ENCODE results near the gene ZNF638.
A peak's percentile ranks its signal among the peaks of the same experiment; 100 is the strongest.
"Not testable (repeated sequence)": the region's sequence is repeated elsewhere in the genome, so short reads cannot be mapped to it uniquely, and the experiment has no call there.

Gene ZNF638

GRCh38 chr2:71331581-71332434 lies at the start of gene ZNF638:
Gene ZNF638 (plus strand): TSS chr2:71331782. CDS start chr2:71348955, 17,173 bp downstream.
- DNase-seq, result peak; percentile 88

DNA sequence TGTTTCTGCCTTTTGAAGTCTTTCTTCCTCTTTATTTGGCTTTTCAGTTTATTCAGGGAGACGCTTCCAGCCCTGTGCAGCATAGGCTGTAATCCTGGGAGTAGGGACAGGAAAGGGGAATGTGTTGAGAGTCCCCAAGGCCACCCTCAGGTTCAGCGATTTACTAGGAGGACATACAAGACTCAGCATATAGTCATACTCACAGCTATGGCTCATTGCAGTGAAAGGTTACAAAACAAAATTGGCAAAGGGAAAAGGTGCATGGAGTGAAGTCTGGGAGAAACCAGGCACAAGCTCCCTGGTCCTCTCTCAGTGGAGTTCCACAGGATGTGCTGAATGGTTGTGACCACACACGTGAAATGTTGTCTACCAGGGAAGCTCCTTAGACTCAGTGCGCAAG lies 49.6 kb upstream of the ZNF638 start:
- no peak for DNase-seq

DNA sequence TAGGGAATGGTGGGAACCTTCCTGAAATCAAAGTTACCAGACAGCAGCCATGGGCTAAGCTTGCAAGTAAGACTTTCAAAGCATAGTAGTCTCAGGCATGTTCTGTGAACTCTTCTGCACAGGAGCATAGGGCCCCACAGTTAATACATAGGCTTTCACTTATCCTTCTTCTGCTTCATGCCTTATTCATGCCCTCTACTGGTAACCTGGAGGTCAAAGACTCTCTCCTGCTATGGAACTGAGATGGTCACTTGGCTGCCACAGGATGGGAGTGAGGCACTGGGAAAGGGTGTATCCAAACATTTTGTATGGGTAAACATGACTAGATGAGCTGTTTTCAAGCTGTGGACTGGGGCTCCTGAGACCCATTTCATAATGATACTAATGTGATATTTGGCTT lies 49.1 kb upstream of the ZNF638 start:
- peak; percentile 23 for DNase-seq

- DNase-seq, result no peak
Observed at GRCh38 chr2:71283131-71283530, 48.5 kb upstream of the ZNF638 start.

DNA sequence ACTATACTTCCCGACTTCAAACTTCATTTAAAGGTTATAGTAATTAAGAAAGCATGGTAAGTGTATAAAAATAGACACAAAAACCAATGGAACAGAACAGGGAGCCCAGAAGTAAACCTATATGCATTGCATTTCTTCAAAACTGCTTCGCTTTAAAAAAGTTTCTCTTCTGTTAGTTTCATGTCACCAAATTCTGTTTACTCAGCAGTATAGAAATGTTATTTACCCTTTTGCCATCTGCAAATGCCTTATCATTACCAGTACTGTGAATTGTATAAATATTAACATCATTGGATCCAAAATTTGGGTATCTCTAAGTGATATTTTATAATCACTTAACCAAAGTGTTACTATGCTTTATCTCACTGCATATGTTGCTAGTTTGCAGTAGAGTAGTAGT lies 45.9 kb upstream of the ZNF638 start:
- DNase-seq, result no peak

DNA sequence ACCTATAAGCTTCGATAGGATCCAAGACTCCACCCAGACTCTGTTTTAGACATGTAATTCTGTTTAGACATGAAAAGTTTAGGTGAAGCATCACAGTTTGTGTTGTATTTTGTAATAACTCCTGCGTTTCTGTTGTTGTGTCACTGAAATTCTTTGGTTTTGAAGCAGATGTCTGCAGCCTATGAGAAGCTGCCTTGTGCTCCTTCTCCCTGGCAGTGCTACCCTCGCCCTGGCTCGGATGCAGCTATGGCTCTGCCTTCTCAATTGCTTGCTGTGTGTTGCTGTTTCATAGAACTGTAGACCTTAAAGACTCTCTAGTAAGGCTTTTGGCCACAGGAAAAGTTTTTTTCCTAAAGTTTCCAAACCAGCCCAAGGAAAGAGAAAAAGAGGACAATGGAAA lies 40.2 kb upstream of the ZNF638 start:
- no peak for DNase-seq

DNA sequence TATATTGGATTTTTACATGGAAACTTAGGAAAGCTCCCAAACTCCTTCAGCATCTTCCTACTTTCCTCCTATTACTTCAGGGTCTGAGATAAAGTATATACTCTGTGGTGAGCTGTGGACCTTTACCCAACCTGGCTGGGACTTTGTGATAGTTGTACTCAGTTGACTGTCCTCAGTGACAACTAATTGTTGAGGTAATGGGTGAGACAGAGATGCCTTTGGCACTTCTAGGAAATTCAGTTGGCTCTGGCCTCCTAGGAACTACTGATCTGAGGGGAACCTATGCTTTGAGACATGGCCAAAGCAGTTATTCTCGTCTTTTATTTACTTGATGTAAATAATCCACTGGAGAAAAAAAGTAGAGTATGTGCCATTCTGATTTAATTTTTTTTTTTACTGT lies 39.4 kb upstream of the ZNF638 start:
- DNase-seq, result no peak

- DNase-seq, result no peak
Observed at GRCh38 chr2:71298914-71299313, 32.7 kb upstream of the ZNF638 start.

DNA sequence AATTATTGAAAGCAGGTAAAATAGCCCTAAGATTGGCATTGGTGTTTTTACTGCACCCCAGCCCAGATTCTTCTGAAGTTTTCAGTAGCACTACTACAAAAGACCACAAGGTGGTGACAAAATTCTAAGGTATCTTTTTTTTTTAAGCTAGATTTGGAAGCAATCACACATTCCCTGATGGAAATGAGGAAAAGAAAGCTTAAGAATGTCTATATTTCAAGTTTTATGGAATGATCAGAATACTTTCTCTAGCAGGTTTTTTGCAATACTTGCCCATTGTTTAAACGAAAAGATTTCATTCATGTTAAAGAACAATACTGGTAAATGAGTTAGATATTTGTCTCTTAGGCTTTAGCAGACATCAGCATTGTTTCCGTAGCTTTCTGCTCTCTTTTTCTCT lies 32.1 kb upstream of the ZNF638 start:
- DNase-seq, result peak; percentile 10

DNA sequence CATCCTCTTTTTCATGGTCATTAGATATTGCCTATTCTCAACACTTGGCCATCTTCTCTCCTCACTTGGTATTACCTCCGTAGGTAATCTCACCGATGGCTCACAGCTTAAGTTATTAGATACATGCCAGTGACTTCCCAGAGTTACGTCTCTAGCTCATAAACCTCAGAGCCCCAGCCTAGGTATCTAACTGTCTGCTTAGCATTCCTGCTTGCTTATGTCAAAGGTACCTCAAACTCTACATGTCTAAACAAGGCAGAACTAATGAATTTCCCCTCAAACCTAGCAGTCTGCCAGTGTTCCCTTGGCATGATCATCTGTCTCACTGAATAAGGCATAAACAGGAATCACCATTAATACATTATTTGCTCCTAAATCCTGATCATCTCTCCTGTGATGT lies 27.7 kb upstream of the ZNF638 start:
- DNase-seq, result no peak

GRCh38 chr2:71306762-71307161 lies 24.8 kb upstream of the ZNF638 start:
- no peak for DNase-seq

DNA sequence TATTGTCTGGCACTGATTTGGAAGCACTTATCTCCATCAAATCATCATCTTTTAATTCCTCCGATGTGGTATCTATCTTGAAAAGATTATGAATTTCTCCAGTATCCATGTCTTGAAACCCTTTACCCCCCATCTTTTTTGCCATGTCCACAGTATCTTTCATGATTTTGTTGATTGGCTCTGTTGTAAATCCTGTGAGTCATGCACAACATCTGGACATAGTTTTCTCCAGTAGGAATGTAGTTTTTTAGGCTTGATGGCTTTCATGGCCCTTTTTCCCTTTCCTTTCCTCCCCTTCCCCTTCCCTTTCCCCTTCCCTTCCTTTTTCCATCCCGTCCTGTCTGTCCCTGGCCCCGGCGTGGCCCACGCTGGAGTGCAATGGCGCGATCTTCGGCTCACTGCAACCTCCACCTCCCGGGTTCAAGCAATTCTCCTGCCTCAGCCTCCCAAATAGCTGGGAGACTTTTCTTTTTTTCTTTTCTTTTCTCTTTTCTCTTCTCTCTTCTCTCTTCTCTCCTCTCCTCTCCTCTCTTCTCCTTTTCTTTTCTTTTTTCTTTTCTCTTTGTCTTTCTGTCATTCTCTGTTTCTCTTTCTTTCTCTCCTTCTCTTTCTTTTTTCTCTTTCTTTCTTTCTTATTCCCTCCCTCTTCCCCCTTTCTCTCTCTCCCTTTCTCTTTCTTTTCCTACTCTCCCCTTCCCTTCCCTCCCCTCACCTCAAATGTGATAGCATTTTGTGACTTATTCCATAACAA lies 18.4 kb upstream of the ZNF638 start:
- DNase-seq, result no peak

DNA sequence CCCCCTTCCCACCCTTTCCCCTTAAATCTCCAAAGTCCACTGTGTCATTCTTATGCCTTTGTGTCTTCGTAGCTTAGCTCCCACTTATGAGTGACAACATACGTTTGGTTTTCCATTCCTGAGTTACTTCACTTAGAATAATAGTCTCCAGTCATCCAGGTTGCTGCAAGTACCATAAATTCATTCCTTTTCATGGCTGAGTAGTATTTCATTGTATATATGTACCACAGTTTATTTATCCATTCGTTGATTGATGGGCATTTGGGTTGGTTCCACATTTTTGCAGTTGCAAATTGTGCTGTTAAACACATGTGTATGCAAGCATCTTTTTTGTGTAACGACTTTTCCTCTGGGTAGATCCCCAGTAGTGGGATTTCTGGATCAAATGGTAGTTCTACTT lies 14.5 kb upstream of the ZNF638 start:
- DNase-seq, result no peak

DNA sequence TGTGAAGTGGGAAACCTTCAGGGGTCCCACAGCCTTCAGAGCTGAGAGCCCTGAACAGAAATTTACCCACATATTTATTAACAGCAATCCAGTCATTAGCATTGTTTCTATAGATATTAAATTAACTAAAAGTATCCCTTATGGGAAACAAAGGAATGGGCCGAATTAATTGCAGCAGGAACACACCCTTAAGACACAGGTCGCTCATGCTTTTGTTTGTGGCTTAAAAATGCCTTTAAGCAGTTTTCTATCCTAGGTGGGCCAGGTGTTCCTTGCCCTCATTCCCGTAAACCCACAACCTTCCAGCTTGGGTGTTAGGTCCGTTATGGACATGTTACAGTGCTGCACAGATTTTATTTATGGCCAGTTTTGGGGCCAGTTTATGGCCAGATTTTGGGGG lies 13.7 kb upstream of the ZNF638 start:
- DNase-seq, result not testable (repeated sequence)

DNA sequence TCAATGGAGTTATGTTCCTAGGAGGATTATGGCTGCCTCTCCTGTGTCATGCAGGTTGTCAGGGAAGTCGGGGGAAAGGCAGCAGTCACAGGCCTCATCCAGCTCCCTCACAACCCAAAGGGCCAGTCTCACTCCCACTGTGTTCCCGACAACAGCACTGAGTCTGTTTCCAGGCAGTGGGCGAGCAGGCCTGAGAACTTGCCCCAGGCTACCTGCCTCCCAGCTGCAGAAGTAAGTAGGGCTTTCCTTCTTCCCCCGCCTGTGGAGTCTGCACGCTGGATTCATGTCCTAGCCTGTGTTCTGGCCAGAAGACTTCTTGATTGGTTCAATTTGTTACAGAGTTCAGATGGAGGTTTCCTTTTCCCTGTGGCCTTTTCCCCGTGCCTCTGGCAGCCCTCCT lies 8.2 kb upstream of the ZNF638 start:
- DNase-seq, result no peak

- no peak for DNase-seq
Observed at GRCh38 chr2:71326968-71327367, 4.6 kb upstream of the ZNF638 start.

DNA sequence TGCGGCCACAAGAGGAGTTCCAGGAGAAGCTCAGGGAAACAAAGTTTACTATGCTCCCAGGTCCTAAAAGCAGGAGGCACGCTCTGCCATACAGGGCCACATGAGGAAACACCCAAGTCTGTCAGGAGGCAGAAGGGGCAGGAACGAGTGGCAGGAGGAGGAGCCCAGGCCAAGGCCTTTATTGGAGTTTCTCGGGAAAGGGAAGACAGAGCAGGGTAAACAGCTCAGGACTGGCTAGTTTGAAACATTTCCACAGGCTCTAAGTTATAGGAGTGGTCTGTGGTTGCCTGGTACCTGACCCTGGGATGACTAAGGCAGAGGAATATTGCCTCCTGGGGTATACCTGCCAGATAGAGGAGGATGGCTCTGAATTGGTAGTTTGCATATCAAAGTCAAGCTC lies 3.7 kb upstream of the ZNF638 start:
- DNase-seq, result no peak

GRCh38 chr2:71330155-71330554 lies 1.4 kb upstream of the ZNF638 start:
- no peak for DNase-seq

DNA sequence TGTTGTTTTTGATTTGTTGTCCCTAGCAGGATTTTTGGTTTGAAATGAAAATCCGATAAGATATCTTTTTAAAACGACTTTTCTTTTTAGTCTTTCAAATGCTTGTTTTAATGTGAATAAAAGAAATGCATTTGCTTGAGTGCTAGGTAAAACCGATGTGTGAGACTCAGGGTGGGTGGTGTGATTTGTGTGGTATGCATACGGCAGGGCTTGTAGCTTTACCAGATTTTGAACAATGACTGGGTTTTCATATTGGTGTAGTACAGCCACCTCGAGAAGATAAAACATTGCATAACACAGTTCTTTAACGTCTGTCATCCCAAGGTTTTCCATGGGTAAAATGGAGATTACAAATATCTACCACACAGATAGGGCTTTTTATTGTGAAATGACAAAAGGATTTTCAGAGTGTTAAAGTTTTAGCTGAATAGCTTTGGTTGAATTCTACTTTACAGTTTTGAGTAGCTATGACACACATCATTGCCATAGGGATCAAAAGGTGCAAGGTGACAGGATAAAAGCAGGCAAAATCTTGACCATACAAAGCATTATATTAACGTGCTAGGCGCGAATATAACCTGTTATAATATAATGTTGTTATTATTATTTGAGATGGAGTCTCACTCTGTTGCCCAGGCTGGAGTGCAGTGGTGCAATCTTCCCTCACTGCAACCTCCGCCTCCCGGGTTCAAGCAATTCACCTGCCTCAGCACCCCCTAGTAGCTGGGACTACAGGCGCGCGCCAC lies 824 bp upstream of the ZNF638 start:
- DNase-seq, result no peak

DNA sequence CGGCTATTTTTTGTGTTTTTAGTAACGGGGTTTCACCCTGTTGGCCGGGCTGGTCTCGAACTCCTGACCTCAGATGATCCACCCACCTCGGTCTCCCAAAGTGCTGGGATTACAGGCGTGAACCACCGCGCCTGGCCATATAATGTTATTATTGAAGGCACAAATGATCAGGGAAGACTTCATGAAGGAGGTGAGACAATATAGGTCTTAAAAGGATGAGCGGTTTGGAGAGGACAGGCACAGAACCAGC lies 326 bp upstream of the ZNF638 start:
- DNase-seq, result not testable (repeated sequence)

DNA sequence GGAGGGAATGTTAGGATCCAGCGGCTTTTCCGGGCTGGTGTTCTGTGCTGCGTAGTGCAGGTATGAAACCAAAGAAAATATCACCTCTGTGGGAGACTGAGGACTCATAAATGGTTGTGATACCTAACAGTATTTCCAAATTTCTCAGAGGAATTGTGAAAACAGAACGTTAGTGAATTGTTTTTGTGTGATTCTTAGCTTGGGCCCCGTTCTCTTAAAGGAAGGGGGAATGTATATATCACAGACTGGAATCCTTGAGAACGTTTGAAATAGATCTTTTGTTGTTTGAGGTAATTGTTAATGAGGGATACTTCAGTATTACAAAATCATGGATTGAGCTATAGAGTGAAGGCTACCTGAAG lies 834 bp downstream of the ZNF638 start:
- DNase-seq, result no peak

- no peak for DNase-seq
Observed at GRCh38 chr2:71333619-71334018, 2.0 kb downstream of the ZNF638 start.

GRCh38 chr2:71336384-71336783 lies 4.8 kb downstream of the ZNF638 start:
- no peak for DNase-seq

DNA sequence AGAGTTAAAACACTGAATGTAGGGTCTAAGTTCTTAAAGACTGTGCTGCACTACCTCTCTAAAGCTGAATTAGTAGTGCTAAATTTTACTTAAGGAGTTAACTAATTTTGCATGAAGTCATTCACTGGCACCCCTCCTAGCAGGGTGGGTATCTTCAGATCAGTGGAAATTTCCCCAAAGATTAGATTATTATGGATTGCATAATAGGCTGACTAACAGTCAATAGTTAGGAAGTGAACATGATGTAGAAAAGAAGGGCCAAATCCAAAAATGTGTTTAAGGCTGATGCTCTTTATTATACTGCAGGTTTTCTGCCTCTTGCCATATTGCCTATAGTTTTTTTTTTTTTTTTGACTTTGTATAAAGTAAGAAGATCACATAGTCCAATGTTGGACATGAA lies 5.2 kb downstream of the ZNF638 start:
- DNase-seq, result no peak

Data from NCI-H1105 treated with DMSO at 0.1 percent for 48 hours (cell line).